ENCODE measurements around the gene HNRNPF. TPM values are rescaled to one million over a fixed set of nuclear protein-coding genes. Genes with fewer than 3 reads are reported as not detected.

Gene HNRNPF
- total RNA-seq, 2 experiments from 2014 or later, result 86.5 to 87.9 TPM

DNA sequence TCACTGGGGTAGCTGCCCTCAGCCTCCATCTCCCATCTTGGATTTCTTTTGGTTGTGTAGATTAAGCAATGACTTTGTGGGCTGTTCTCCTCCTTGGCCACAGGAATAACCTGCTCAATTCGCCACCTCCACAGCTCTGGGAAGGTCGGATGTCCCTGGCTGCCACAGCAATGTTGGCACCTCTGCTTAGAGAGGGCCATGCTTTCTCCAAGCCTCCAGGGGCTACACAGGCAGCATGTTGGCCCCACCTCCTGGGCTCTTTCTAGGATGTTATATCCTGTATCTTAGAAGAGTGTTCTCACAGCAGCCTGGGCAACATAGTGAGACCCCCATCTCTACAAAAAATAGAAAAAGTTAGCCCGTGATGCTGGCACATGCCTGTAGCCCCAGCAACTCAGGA lies 72.9 kb downstream of the HNRNPF start:
- POLR2A ChIA-PET, result no interaction called here
- intact Hi-C loops (cut with DNase I, micrococcal nuclease), result no loop called here
- ATAC-seq (ENCODE audit: poor library complexity), result no peak
- DNase-seq, result no peak
- CTCF ChIA-PET, result no interaction called here
- no peak overlapping the region for H3K27ac Mint-ChIP-seq
- peaks cover 24% of the 10 kb centered on the region for H3K4me1 Mint-ChIP-seq (ENCODE audit: low read depth)
- peaks cover 31% of the 10 kb centered on the region for H3K4me1 ChIP-seq (ENCODE audit: insufficient read depth, low read length)
- H3K27me3 ChIP-seq (ENCODE audit: control insufficient read depth in 1 of 2, insufficient read depth in 2 of 2, low read length in 2 of 2), result peaks cover 0 to 5% of the 10 kb centered on the region in 2 experiments
- no peaks in the 10 kb centered on the region for H3K36me3 ChIP-seq (ENCODE audit: insufficient read depth, low read length)
- no peaks in the 10 kb centered on the region for H3K36me3 Mint-ChIP-seq (ENCODE audit: low read depth)
- TF ChIP-seq, protein P1, sequence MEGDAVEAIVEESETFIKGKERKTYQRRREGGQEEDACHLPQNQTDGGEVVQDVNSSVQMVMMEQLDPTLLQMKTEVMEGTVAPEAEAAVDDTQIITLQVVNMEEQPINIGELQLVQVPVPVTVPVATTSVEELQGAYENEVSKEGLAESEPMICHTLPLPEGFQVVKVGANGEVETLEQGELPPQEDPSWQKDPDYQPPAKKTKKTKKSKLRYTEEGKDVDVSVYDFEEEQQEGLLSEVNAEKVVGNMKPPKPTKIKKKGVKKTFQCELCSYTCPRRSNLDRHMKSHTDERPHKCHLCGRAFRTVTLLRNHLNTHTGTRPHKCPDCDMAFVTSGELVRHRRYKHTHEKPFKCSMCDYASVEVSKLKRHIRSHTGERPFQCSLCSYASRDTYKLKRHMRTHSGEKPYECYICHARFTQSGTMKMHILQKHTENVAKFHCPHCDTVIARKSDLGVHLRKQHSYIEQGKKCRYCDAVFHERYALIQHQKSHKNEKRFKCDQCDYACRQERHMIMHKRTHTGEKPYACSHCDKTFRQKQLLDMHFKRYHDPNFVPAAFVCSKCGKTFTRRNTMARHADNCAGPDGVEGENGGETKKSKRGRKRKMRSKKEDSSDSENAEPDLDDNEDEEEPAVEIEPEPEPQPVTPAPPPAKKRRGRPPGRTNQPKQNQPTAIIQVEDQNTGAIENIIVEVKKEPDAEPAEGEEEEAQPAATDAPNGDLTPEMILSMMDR (IDR thresholded peaks at IDR 0.05), result no peak
- H3K27ac ChIP-seq (ENCODE audit: low read depth in 1 of 2, low read length in 2 of 2), result no peak overlapping the region
- H3K4me3 Mint-ChIP-seq, result no peak overlapping the region
- H3K27me3 Mint-ChIP-seq, result peaks cover 8% of the 10 kb centered on the region
- no peak overlapping the region for H3K4me3 ChIP-seq (ENCODE audit: low read length)
- H3K9me3 Mint-ChIP-seq, result no peaks in the 10 kb centered on the region
- no peaks in the 10 kb centered on the region for H3K9me3 ChIP-seq (ENCODE audit: control insufficient read depth in 1 of 2, insufficient read depth in 1 of 2, low read length in 2 of 2)

Other genes with a start within 250 kb of the HNRNPF start
- 1 to 10 TPM; 1.2 to 1.4 TPM for gene RASGEF1A, start 142.1 kb downstream of the HNRNPF start, total RNA-seq
- not detected for gene FXYD4, start 37.5 kb downstream of the HNRNPF start, total RNA-seq
- gene ZNF487, start 27.9 kb upstream of the HNRNPF start, total RNA-seq, result 1 to 10 TPM; 7.5 to 8.5 TPM
- gene ZNF239, start 165.4 kb upstream of the HNRNPF start, total RNA-seq, result under 1 TPM; 0.59 to 0.63 TPM
- 1 to 10 TPM in 1 of 2 experiments, under 1 TPM in 1; 0.75 to 1.2 TPM for gene ZNF485, start 197.3 kb upstream of the HNRNPF start, total RNA-seq
- gene ZNF32, start 239.7 kb upstream of the HNRNPF start, total RNA-seq, result 10 to 100 TPM; 18.7 to 19.5 TPM

All from CD4-positive, alpha-beta T cell (primary cell).